ENCODE data around the gene LINGO1. TPM values are rescaled to one million over a fixed set of nuclear protein-coding genes. Genes with fewer than 3 reads are reported as not detected.

Gene LINGO1
- total RNA-seq, 1 experiment from 2014 or later = not detected

DNA sequence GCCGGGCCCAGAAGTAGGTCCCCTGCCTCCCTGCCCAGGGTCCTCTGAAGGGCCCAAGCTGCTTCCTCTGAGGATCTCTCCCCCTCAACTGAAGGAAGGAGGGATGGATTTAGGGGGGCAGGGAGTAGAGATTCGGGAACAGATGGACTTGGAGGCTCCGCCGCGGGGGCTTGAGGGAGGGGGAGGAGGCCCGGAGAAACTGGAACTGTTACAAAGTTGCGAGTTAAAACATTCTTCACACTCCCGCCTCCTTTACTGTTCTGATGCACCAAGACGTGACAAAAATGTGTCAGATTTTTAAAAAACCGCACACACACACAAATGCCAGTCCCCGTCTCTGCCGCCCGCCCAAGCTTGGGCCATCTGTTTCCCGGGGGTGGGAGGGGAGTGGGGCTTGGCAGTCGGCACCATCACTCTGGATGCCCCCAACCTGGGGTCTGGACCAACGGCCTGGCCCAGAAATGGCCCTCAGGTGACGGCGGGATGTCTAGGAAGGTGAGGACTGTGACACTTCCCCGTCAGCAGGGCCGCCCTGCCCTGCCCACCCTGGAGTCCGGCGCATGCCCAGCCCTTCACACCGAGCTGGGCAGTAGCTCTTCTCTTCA lies 25.0 kb upstream of the LINGO1 start:
- DNase-seq (ENCODE audit: low read depth) = no peak

DNA sequence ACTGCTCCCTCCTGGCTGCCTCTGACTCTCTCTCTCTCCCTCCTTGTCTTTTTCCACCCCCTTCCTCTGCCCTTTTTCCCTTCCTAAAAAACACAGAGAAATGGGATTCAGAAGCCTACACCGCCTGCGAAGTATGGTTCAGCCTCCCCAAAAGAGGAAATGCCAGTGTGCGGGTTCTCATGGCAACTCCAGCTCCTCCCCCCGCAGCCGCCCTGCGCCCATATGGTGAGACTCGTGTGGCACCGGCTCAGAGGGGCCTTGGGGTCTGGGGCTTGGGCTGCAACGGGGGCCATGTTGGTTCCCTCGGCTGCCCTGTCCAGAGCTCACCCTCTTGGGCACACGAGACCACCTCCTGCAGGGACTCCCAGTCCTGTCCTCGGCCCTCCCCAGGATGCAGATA lies 23.6 kb upstream of the LINGO1 start:
- no peak for DNase-seq (ENCODE audit: low read depth)

DNA sequence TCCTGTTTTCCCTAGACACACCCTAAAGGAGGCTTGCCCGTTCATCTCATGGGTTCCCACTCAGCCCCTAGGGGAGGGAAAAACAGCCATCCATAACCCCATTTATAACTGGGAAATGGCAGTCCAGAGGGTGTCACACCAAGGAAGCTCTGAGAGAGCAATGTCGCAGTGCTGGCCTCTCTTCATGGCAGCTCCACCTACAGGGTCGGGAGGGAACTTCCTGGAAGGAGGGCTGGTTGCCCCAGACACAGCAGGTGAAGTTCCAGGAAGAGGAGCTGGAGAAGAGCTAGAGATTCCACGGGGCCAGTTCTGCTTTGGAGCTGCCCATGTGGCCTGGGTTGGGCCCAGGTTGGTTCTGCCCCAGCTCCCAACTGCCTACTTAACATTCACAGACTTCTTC lies 22.3 kb upstream of the LINGO1 start:
- DNase-seq (ENCODE audit: low read depth) = no peak

DNA sequence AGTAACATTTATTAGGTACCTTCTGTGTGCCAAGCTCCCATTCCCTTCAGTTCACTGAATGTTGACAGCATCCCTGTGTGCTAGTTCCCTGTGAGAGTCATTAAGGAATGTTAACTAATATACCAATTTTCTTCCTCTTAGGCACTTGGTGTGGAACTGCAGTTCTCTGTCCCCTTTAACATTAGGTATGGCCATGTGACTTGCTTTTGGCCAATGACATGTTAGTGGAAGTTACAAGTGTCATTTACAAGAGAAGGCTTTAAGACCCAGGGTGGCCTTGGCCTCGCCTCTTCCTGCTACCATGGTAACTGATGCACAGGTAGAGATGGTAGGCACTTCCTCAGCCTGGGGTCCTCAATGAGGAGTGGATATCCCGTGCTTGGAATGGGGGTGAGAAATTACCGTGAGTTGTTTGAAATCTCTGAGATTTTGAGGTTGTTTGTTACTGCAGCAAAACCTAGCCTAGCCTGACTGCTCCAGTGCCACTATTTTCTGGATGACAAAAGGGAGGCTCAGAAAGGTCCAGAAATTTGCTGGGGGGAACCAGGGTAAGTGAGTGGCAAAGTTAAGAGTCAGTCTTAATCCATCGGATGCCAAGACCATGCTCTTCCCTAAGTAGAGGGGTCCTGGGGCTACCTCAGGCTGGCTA lies 21.2 kb upstream of the LINGO1 start:
- no peak for DNase-seq (ENCODE audit: low read depth)

DNA sequence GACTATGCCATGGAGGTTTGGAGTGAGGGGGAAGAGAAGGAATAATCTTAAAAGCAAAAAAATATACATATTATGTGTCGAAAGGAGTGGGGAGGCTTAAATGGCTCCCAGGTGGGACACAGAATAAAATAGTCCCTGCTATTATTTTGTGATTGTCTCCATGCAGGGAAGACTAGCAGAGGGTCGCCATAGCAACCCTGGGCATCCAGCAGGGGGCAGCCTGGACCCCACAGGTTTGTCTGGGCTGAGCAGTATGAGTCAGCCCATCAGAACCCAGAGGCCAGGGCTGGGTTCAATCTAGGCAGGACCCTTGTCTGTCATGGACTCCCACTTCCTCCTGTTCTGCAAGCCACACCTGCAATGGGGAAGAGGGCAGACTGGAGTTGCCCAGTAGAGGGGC lies 17.6 kb upstream of the LINGO1 start:
- DNase-seq (ENCODE audit: low read depth) = peak; percentile 17

DNA sequence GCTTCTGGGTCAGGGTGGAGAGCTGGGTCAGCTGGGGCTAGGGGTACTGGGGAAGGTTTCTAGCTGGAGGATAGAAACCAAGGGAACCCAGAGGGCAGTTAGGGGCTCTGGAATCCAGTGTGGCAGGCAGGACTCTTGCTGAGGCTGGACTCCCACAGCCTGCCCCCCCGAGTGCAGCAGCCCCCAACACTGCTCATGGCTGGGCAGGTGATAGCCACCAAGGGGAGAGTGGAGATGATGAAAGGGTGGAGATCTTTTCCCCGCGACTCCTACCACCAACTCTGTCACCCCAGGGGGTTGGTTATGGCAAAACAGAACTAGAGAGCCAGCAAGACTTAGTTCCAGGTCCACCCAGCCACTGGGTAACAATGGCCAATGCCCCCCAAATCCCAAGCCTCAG lies 16.9 kb upstream of the LINGO1 start:
- DNase-seq (ENCODE audit: low read depth) = no peak

DNA sequence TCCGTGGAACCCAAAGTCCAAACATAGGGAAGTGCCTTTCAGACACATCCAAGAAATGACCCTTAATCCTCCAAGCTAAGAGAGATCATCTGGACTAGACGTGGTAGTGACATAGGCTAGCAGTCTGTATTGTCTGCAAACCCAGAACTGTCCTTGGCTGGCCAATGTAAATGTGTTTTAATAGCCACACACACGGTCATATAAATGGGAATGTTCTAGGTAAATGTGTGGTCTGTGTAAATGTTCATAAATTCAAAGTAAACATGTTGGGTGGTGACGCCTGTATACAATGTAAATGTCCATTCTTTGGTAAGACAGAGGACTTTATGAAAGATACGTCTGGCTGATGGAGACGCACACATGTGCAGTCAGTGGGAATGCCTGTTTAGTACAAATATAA lies 16.3 kb upstream of the LINGO1 start:
- no peak for DNase-seq (ENCODE audit: low read depth)

DNA sequence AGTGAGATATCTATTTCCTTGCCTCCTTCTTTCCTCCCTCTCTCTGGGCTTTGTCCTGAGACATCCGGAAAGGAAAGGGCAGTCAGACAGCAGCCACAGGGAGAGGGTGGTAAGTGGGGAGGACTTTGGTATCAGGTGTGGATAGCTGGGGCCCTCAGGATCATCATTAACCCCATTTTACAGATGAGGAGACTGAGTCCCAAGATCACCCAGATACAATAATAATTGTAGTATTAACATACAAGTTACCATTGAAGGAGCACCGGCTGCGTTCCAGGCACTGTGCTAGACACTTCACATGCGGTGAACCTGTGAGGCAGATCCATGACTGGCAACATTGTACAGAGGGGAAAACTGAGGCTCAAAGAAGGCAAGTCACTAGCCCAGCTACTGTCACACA lies 15.2 kb upstream of the LINGO1 start:
- DNase-seq (ENCODE audit: low read depth) = no peak

DNA sequence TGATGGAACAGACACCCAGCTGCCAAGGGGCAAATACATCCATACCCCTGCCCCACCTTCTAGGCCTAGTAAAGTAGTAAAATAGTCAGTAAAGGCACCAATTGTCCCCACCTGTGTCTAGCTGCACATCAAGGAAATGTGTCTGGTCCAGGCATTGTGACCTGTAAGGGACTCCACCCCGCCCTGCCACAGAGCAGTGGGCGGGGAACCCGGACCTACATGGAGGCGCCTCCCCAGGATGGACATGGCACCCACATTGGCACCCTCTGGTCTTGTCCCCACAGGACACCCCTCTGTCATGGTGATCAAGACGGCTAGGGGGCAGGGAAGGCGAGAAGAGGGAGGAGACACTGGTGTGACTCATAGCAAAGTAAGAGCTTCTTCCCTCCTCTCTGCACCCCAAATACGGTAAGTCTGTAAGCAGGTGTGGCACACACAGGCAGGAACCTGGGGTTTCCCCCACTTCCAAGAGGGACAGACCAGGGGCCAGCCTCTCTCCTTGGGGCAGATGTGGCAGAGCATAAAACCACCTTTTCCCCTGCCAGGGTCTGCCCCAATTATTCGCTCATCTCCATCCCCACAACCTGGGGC lies 13.5 kb upstream of the LINGO1 start:
- no peak for DNase-seq (ENCODE audit: low read depth)

DNA sequence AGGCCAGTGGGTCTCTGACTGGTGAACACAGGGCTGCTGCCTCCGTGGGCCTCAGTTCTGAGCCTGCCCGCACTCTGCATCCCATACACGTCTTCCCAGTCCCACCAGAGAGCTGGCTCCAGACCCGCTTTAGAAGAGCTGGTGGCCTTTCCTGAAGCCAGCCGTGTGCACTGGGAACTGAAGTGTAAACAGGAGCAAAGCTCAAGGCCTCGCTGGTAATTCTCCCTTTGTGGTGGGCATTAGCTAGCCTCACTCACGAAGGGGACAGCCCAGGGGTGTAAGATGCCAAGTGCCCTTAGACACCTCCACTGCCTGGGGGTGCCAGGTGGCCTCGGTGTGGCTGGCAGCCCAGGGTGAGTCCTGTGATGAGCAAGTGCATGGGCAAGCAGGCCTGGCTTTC lies 12.9 kb upstream of the LINGO1 start:
- no peak for DNase-seq (ENCODE audit: low read depth)

DNA sequence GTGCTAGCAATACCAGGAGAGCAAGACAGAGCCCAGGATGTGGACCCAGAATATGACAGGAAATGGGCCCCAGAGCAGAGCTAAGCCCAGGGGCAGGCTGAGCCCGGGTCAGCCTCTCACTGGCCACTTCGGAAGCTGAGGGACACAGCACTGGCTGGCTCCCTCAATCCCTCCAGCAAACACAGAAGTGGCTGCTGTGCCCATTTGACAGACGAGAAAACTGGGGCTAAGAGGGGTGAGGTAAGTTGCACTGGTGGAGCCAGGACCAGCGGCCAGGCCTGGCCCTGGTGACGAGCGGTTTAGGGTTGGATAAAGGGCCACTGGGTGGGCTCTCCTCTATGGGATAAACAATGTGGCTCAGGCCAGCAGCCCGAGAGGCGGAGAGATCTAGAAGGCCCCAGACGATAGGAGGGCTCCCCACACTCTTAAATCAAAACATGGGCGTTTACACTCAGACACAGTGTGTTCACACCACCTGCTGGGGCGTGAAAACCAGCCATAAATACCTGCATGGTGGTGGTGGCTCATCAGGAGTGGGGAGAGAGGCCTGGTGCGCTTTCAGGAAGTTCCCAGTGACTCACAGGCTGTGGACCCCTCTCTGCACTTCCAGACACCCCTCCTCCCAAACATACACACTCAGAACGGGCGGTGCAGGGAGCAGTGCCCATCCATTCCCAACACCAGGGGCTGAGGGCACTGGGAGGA lies 12.0 kb upstream of the LINGO1 start:
- no peak for DNase-seq (ENCODE audit: low read depth)

DNA sequence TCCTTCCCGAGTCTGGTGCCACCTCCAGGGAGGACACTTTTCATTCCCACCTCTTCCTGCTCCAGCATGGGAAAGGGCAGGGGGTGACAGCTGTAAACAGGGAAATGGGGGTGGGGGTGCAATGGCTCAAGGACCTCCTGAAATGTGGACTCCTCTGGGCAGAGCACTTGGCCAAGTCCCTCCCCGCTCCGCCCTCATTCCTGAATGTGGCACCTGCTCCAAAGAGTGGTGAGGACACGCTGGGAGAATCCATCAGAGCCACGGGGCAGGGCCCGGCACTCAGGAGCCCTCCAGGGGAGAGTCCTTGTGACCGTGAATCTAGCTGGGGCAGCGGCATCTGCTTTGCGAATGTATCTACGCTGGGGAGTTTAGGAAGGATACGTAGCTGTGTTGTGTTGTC lies 11.1 kb upstream of the LINGO1 start:
- no peak for DNase-seq (ENCODE audit: low read depth)

DNA sequence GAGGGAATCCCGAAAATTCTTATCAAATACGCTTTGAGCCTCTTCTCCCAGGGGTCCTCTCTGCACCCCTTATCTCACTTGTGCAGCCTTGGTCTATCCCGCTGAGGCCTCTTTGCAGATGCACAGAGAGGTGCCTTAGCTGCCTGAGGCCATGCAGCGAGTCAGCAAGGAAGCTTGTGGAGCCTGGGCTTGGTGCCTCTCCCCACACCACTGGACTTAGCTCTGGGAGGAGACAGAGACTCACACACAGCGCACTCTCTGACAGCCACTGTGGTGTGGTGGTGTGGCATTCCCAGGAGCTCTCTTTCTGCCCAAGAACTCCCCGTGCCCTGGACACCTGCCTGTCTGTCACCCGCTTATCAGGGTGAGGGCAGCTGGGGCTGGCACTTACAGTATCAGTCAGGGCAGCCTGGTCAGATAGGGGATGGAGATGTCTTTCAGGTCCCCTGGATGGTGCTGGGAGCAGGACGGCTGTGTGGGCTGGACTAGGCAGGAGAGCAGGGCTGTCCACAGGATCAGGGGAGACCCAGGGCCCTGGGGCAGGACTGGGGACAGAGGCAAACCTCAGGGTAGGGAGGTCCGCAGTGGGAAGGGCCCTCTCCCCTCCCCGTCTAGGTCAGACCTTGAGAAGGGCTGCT lies 10.2 kb upstream of the LINGO1 start:
- no peak for DNase-seq (ENCODE audit: low read depth)

DNA sequence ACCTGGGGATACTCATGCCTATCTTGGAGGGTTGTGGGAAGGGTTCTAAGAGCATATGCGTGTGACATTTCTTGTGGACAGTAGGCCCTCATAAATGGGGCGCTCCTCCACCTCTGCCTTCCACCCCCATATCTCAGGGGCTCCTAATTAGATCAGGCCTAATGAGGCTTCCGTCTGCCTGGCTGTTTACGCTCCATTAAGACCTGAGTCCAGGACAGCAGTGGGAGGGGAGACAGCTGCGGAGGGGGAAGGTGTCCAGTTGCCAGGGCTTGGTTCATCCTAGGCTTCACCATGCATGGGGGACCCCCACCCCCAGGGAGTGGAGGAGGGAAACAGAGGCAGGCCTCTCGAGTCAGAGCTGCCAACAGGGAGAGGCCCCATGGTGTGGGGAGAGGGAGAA lies 9.3 kb upstream of the LINGO1 start:
- no peak for DNase-seq (ENCODE audit: low read depth)

DNA sequence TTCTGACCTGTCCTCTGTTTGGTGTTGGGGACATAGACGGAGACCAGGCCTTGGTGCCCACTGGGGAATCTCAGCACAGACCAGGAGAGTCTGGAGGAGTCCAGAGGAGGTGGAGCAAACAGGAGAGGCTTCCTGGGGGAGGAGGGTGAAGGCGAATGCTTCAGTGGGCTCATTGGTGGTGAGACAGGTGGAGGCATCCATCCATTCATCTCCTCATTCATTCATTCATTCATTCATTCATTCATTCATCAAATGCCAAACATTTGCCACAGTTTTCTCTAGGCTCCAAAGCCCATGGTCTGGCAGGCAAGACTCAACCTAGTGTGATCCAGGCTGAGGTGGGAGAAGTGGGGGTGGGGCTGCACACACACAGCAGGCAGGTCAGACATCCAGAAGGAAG lies 7.9 kb upstream of the LINGO1 start:
- DNase-seq (ENCODE audit: low read depth) = no peak

DNA sequence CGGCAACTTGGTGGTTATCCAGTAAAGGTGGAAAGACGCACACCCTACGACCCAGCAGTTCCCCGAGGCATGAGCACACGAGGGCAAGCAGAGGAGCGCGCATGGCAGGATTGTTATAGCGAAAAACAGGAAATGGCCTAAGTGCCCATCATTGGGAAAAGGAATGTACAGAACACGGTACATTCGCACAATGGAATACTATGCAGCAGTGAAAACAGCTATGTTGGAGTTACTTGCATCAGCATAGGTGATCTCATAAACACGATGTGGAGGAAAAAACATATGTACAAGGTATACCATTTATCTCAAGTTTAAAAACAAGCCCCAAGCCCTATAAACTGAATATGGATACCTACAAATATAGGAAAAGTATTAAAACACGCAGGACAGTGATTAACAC lies 6.7 kb upstream of the LINGO1 start:
- no peak for DNase-seq (ENCODE audit: low read depth)

DNA sequence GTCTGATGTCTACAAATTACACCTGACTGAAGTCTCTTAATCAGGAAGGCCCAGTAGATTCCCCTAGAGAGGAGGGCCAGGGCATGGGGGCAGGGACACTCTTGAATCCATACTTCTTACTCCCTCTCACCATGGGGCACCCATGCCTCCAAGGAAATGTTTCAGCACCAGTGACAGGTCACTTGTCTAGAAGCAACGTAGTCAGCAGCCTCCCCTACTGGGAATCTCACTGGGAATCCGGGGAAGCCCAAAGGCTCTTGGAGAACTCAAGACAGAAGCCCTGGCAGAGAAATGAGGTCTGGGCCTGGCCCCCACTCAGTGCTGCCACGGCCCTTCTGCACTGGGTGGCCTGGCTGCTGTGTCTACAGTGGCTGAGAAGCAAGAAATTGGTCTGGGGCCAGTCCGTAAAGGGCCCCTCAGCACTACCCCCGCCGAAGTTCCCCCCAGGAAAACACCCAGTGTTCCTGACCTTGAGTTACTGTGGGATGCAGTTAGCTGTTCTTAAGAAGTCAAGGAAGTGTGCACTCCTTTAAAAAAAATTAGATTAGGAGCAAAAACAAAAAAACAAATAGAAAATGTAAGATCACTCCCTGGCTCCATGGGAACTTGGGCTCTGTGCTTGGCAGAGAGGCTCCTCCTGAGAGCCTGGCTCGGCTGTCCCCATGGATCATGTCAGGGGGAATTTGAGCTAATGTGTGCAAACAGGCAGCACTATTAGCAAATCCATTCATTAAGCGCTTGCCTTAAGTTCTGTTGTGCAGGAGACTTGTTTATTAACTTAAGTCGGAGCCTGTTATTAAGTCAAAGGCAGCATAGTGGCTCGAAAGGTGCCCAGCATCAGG lies 5.4 kb upstream of the LINGO1 start:
- DNase-seq (ENCODE audit: low read depth) = no peak

DNA sequence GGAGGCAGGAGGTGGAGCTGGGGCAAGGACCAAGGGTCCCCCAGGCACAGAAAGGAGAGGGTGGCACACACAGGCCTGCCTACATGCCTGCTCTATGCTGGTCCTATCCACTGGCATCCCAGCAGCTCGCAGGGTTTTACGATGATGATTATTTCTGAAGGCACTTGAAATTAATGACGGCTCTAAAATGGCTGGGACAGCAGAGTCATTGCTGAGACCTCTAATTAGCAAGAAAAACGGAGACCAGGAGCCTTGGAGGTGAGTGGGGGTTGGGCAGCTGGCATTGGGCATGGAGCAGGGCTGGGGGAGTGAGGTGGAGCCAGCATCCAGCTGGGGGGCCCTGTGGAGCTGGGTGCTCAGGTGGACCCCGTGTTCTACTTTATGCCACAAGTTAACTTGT lies 3.5 kb upstream of the LINGO1 start:
- DNase-seq (ENCODE audit: low read depth) = no peak

DNA sequence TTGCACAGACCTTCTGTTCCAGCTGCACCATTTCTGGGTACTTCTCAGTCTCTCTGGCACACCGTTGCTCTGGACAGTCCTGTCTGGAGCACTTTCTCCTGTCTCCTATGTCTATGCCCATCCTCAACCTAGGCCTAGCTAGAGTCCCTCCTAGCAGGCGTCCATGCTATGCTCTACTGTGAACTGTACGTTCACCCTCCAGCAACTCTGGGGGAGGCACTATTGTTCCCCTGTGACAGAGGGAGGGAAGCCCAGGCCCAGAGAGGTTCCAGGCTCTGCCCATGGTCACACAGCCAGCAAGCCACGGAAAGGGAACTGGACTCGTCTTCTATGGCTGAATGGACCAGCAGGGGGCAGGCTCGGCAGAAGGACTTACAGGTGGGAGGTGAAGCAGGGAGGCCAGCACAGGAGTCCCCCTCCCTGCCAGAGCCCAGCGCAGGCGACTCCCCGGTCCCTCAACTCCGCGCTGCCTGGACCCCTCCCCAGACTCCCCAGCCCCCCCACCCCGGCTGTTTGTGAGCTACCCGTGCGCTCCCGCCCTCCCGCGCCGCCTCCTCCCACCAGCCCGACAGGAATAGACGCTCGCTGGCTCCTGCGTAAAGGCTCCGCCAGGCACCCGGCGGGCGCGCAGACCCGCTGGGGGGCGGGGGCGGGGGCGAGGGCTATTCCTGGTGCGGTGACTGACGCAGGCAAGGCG lies 1.7 kb upstream of the LINGO1 start:
- DNase-seq (ENCODE audit: low read depth) = peak; percentile 28

DNA sequence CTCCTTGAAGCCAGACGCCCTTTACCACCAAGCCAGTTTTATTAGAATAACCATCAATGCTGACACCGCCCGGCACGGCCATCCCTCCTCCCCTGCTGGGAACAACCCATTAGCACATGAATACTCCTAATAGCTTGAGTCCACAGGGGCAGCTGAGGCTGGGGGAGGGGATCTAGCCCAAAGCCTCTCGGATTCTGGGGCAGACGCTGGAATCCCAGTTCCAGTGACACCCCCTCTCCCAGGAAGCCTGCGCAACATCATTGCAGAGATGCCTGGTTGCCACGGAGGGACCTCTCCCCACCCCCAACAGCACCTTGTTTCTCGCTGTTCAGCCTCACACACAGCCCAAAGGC lies 1.2 kb upstream of the LINGO1 start:
- no peak for DNase-seq (ENCODE audit: low read depth)

Data from LHCN-M2 (cell line).